HEK293 (cell line): ENCODE results near the gene ITFG2.

Experiments
- CTCF ChIA-PET: fragments of 350-600 bp; formaldehyde crosslinking; extraction: SDS; loops from one replicate; lab custom pipeline; 2021; ENCODE audit warnings: antibody characterized with exemption; lab: Yijun Ruan, JAX
- POLR2A ChIA-PET: fragments of 300-600 bp; formaldehyde crosslinking; extraction: SDS; loops from one replicate; lab custom pipeline; 2020; ENCODE audit warnings: antibody characterized with exemption, inconsistent platforms; lab: Yijun Ruan, JAX
- H3K27ac ChIP-seq: fragments of 200-500 bp; sonication (Bioruptor generic); 2 replicates; pipeline ENCODE4 v1.5.1; 2014; ENCODE audit warnings: low read depth, low read length, control low read depth, inconsistent platforms; ENCODE audit errors: extremely low read depth
- H3K36me3 ChIP-seq, 2 experiments: fragments of 200-500 bp in 1 of 2; sonication (Bioruptor generic) in 1 of 2; 1 replicate in 1 of 2; 2 replicates in 1 of 2; pipeline ENCODE4 v1.5.1; 2014 to 2017; ENCODE audit warnings: inconsistent platforms in 2 of 2, low read length in 2 of 2; ENCODE audit not compliant: control insufficient read depth in 2 of 2, insufficient read depth in 1 of 2
- H3K4me1 ChIP-seq: fragments of 200-500 bp; sonication (Bioruptor generic); 2 replicates; pipeline ENCODE4 v1.5.1; 2014; ENCODE audit warnings: mild to moderate bottlenecking, low read length, inconsistent platforms; ENCODE audit not compliant: control insufficient read depth, insufficient read depth
- H3K4me3 ChIP-seq: 2 replicates; pipeline ENCODE4 v1.5.1; 2011; ENCODE audit warnings: low read depth, mild to moderate bottlenecking, control low read depth, low read length, moderate library complexity
- H3K9me3 ChIP-seq: fragments of 200-500 bp; sonication (Bioruptor generic); 2 replicates; pipeline ENCODE4 v1.5.1; 2014; ENCODE audit warnings: low read depth, low read length, inconsistent platforms; ENCODE audit not compliant: control insufficient read depth, insufficient read depth
- CTCF ChIP-seq: fragments of 450-650 bp; formaldehyde crosslinking; IDR thresholded peaks from 2 replicates; pipeline ENCODE4 v1.5.1; 2016; ENCODE audit warnings: missing biosample characterization, missing genetic modification characterization
- FEZF1 ChIP-seq: fragments of 450-650 bp; formaldehyde crosslinking; IDR thresholded peaks from 2 replicates; pipeline ENCODE4 v1.5.1; 2016; ENCODE audit warnings: missing biosample characterization, missing genetic modification characterization
- INSM2 ChIP-seq: fragments of 450-650 bp; formaldehyde crosslinking; IDR thresholded peaks from 2 replicates; pipeline ENCODE4 v1.5.1; 2016; ENCODE audit warnings: missing biosample characterization, missing genetic modification characterization
- KLF8 ChIP-seq: fragments of 450-650 bp; formaldehyde crosslinking; IDR thresholded peaks from 2 replicates; pipeline ENCODE4 v1.5.1; 2016; ENCODE audit warnings: missing biosample characterization, missing genetic modification characterization
- MZF1 ChIP-seq: fragments of 450-650 bp; formaldehyde crosslinking; IDR thresholded peaks from 2 replicates; pipeline ENCODE4 v1.5.1; 2017; ENCODE audit warnings: missing biosample characterization, missing genetic modification characterization, borderline replicate concordance
- OVOL3 ChIP-seq: fragments of 450-650 bp; formaldehyde crosslinking; IDR thresholded peaks from 2 replicates; pipeline ENCODE4 v1.5.1; 2016; ENCODE audit warnings: missing biosample characterization, missing genetic modification characterization
- SALL2 ChIP-seq: fragments of 450-650 bp; formaldehyde crosslinking; IDR thresholded peaks from 2 replicates; pipeline ENCODE4 v1.5.0; 2017; ENCODE audit warnings: missing biosample characterization, mild to moderate bottlenecking, missing genetic modification characterization, borderline replicate concordance
- SCRT1 ChIP-seq: fragments of 450-650 bp; formaldehyde crosslinking; IDR thresholded peaks from 2 replicates; pipeline ENCODE4 v1.5.1; 2016; ENCODE audit warnings: missing biosample characterization, missing genetic modification characterization, borderline replicate concordance
- ZBTB26 ChIP-seq: fragments of 450-650 bp; formaldehyde crosslinking; optimal IDR thresholded peaks from 2 replicates; pipeline ENCODE3; 2016; ENCODE audit warnings: missing biosample characterization, mild to moderate bottlenecking, missing genetic modification characterization
- ZFP41 ChIP-seq: fragments of 450-650 bp; formaldehyde crosslinking; IDR thresholded peaks from 2 replicates; pipeline ENCODE4 v1.5.1; 2016; ENCODE audit warnings: missing biosample characterization, missing genetic modification characterization, borderline replicate concordance
- ZFP69B ChIP-seq: fragments of 450-650 bp; formaldehyde crosslinking; IDR thresholded peaks from 2 replicates; pipeline ENCODE4 v1.5.1; 2016; ENCODE audit warnings: missing biosample characterization, missing genetic modification characterization
- ZNF114 ChIP-seq: fragments of 450-650 bp; formaldehyde crosslinking; IDR thresholded peaks from 2 replicates; pipeline ENCODE4 v1.5.0; 2017; ENCODE audit warnings: missing biosample characterization, missing genetic modification characterization
- ZNF19 ChIP-seq: fragments of 450-650 bp; formaldehyde crosslinking; IDR thresholded peaks from 2 replicates; pipeline ENCODE4; 2016; ENCODE audit warnings: missing biosample characterization, missing genetic modification characterization, low read depth
- ZNF2 ChIP-seq: fragments of 450-650 bp; formaldehyde crosslinking; IDR thresholded peaks from 2 replicates; pipeline ENCODE4 v1.5.1; 2016; ENCODE audit warnings: missing biosample characterization, missing genetic modification characterization
- ZNF366 ChIP-seq: fragments of 450-650 bp; formaldehyde crosslinking; conservative IDR thresholded peaks from 2 replicates; pipeline ENCODE4 v1.5.1; 2016; ENCODE audit warnings: missing biosample characterization, missing genetic modification characterization
- ZNF660 ChIP-seq: fragments of 450-650 bp; IDR thresholded peaks from 2 replicates; pipeline ENCODE4 v1.5.1; 2018; ENCODE audit warnings: missing biosample characterization, mild to moderate bottlenecking, missing genetic modification characterization
- ZNF76 ChIP-seq: fragments of 450-650 bp; formaldehyde crosslinking; IDR thresholded peaks from 2 replicates; pipeline ENCODE4; 2016; ENCODE audit warnings: low read depth, missing biosample characterization, missing genetic modification characterization, borderline replicate concordance
- ZNF792 ChIP-seq: fragments of 450-650 bp; formaldehyde crosslinking; IDR thresholded peaks from 2 replicates; pipeline ENCODE4 v1.5.1; 2016; ENCODE audit warnings: missing biosample characterization, missing genetic modification characterization
- TF ChIP-seq, protein P1 (sequence below): fragments of 450-650 bp; formaldehyde crosslinking; IDR thresholded peaks from 2 replicates; pipeline ENCODE4 v1.5.1; 2016; ENCODE audit warnings: missing biosample characterization, missing genetic modification characterization
- TF ChIP-seq, protein P2 (sequence below): fragments of 450-650 bp; formaldehyde crosslinking; IDR thresholded peaks from 2 replicates; pipeline ENCODE4 v1.5.1; 2017; ENCODE audit warnings: missing biosample characterization, missing genetic modification characterization
- TF ChIP-seq, protein P3 (sequence below): fragments of 450-650 bp; formaldehyde crosslinking; IDR thresholded peaks from 2 replicates; pipeline ENCODE4 v1.5.1; 2016; ENCODE audit warnings: missing biosample characterization, missing genetic modification characterization

The ITFG2 gene

GRCh38 chr12:2776129-2776806 is 36.2 kb upstream of the ITFG2 start (continued):
- no peak for TF ChIP-seq INSM2

DNA sequence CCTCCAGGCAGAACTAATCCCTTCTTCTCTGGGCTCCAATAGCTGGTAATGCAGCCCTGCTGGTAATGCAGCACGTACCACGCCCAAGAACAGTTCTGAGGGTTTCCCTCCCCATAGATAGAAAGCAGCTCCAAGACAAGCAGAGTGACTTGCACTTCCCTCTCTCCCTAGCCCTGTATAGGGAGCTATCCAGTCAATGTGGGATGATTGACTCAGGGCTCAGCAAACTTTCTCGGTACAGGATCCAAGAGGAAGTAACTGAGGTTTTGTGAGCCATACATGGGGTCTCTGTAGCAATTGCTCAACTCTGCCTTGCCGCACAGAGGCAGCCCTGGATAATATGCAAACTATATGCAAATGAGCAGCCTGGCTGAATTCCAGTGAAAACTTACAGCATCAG is 33.2 kb upstream of the ITFG2 start:
- Histone ChIP-seq H3K4me3 (no peak overlapping the region), H3K4me1 (peaks cover 1% of the 10 kb centered on the region; the same call in 1 of the 2 replicates), H3K9me3 (no peaks in the 10 kb centered on the region), H3K27ac (no peak overlapping the region), H3K36me3 (no peaks in the 10 kb centered on the region)
- no peak for TF ChIP-seq SCRT1
- TF ChIP-seq, protein P1, sequence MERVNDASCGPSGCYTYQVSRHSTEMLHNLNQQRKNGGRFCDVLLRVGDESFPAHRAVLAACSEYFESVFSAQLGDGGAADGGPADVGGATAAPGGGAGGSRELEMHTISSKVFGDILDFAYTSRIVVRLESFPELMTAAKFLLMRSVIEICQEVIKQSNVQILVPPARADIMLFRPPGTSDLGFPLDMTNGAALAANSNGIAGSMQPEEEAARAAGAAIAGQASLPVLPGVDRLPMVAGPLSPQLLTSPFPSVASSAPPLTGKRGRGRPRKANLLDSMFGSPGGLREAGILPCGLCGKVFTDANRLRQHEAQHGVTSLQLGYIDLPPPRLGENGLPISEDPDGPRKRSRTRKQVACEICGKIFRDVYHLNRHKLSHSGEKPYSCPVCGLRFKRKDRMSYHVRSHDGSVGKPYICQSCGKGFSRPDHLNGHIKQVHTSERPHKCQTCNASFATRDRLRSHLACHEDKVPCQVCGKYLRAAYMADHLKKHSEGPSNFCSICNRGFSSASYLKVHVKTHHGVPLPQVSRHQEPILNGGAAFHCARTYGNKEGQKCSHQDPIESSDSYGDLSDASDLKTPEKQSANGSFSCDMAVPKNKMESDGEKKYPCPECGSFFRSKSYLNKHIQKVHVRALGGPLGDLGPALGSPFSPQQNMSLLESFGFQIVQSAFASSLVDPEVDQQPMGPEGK (tag by site-specific recombination), result no peak
- TF ChIP-seq ZFP69B (tag by site-specific recombination), result no peak
- no peak for TF ChIP-seq ZFP41 (tag by site-specific recombination)
- TF ChIP-seq SALL2, result no peak
- TF ChIP-seq ZNF660, result no peak
- ChIA-PET CTCF (interaction anchor here (0.9 kb wide), 1 partner anchor 9 kb away, joined by 3 read pairs; no protein-coding TSS in a partner anchor), POLR2A (no interaction called here)

GRCh38 chr12:2783936-2784600 is 28.4 kb upstream of the ITFG2 start:
- Histone ChIP-seq H3K36me3 (no peaks in the 10 kb centered on the region), H3K27ac (no peak overlapping the region), H3K4me3 (no peak overlapping the region), H3K4me1 (peaks cover 11% of the 10 kb centered on the region), H3K9me3 (no peaks in the 10 kb centered on the region)
- POLR2A ChIA-PET, result interaction anchor here (0.6 kb wide), 1 partner anchor 32 kb away, joined by 5 read pairs; no protein-coding TSS in a partner anchor
- CTCF ChIA-PET, result interaction anchor here (0.5 to 2.7 kb wide), 36 partner anchors 9 to 1077 kb away, joined by 3 to 15 read pairs (median 4); partner anchors contain the start of gene NRIP2
- TF ChIP-seq OVOL3 (tag by site-specific recombination) (no peak), ZNF114 (no peak), ZBTB26 (tag by site-specific recombination) (no peak), ZNF366 (peak; percentile 23; the same call in 1 of the 2 replicates), ZNF792 (tag by site-specific recombination) (no peak), CTCF (peak; percentile 87), ZNF19 (tag by site-specific recombination) (no peak), FEZF1 (tag by site-specific recombination) (no peak), ZNF2 (tag by site-specific recombination) (0 out of 2 replicates have a peak, but pooled peaks have one; percentile 44), MZF1 (0 out of 2 replicates have a peak, but pooled peaks have one; percentile 39), KLF8 (tag by site-specific recombination) (no peak), ZNF76 (peak; percentile 75)
- TF ChIP-seq, protein P2, sequence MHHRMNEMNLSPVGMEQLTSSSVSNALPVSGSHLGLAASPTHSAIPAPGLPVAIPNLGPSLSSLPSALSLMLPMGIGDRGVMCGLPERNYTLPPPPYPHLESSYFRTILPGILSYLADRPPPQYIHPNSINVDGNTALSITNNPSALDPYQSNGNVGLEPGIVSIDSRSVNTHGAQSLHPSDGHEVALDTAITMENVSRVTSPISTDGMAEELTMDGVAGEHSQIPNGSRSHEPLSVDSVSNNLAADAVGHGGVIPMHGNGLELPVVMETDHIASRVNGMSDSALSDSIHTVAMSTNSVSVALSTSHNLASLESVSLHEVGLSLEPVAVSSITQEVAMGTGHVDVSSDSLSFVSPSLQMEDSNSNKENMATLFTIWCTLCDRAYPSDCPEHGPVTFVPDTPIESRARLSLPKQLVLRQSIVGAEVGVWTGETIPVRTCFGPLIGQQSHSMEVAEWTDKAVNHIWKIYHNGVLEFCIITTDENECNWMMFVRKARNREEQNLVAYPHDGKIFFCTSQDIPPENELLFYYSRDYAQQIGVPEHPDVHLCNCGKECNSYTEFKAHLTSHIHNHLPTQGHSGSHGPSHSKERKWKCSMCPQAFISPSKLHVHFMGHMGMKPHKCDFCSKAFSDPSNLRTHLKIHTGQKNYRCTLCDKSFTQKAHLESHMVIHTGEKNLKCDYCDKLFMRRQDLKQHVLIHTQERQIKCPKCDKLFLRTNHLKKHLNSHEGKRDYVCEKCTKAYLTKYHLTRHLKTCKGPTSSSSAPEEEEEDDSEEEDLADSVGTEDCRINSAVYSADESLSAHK (tag by site-specific recombination), result no peak
- TF ChIP-seq, protein P3, sequence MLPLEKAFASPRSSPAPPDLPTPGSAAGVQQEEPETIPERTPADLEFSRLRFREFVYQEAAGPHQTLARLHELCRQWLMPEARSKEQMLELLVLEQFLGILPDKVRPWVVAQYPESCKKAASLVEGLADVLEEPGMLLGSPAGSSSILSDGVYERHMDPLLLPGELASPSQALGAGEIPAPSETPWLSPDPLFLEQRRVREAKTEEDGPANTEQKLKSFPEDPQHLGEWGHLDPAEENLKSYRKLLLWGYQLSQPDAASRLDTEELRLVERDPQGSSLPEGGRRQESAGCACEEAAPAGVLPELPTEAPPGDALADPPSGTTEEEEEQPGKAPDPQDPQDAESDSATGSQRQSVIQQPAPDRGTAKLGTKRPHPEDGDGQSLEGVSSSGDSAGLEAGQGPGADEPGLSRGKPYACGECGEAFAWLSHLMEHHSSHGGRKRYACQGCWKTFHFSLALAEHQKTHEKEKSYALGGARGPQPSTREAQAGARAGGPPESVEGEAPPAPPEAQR, result no peak
